ENCODE measurements around the gene SLC4A4. TPM values are rescaled to one million over a fixed set of nuclear protein-coding genes. Genes with fewer than 3 reads are reported as not detected.

Gene SLC4A4
- total and polyA plus RNA-seq, 7 donors: 0.24 to 3.3 (median 2.0) TPM

GRCh38 chr4:71518283-71518989 lies 179.6 kb downstream of the SLC4A4 start:
- intact Hi-C loops (cut with DNase I): no loop called here
- 89 to 100% (median 94%) methylated on average over 2 of the region's 2 CpGs for WGBS, 3 donors

GRCh38 chr4:71520308-71520707 lies 181.5 kb downstream of the SLC4A4 start:
- TF ChIP-seq CTCF (IDR thresholded peaks at IDR 0.05): no peak
- H3K27ac ChIP-seq: no peak overlapping the region
- no peaks in the 10 kb centered on the region for H3K36me3 ChIP-seq (ENCODE audit: insufficient read depth in 1 of 2, low read depth in 1 of 2)
- H3K27me3 ChIP-seq (ENCODE audit: insufficient read depth in 3 of 3, low read length in 2 of 3): no peaks in the 10 kb centered on the region
- DNase-seq (no peak), ATAC-seq (no peak)
- H3K4me1 ChIP-seq: no peaks in the 10 kb centered on the region
- intact Hi-C loops (cut with DNase I): no loop called here
- WGBS, 3 donors: 75 to 83% (median 79%) methylated on average over 1 of the region's 1 CpG
- H3K4me3 ChIP-seq: no peak overlapping the region
- H3K9me3 ChIP-seq: no peaks in the 10 kb centered on the region

More at GRCh38 chr4:71518283-71518989, 179.6 kb downstream of the SLC4A4 start:
- Histone ChIP-seq H3K9me3 (no peaks in the 10 kb centered on the region), H3K27ac (no peak overlapping the region), H3K27me3 (ENCODE audit: insufficient read depth in 3 of 3, low read length in 2 of 3) (no peaks in the 10 kb centered on the region), H3K4me1 (no peaks in the 10 kb centered on the region), H3K4me3 (no peak overlapping the region), H3K36me3 (ENCODE audit: insufficient read depth in 1 of 2, low read depth in 1 of 2) (no peaks in the 10 kb centered on the region)
- no peak for ATAC-seq
- DNase-seq: no peak
- TF ChIP-seq CTCF (IDR thresholded peaks at IDR 0.05): no peak

- Histone ChIP-seq H3K36me3 (ENCODE audit: insufficient read depth in 1 of 2, low read depth in 1 of 2) (no peaks in the 10 kb centered on the region), H3K4me3 (no peak overlapping the region), H3K27ac (no peak overlapping the region), H3K27me3 (ENCODE audit: insufficient read depth in 3 of 3, low read length in 2 of 3) (no peaks in the 10 kb centered on the region), H3K4me1 (no peaks in the 10 kb centered on the region), H3K9me3 (no peaks in the 10 kb centered on the region)
- WGBS, 3 donors: 80 to 89% (median 80%) methylated on average over 1 of the region's 1 CpG
- intact Hi-C loops (cut with DNase I): no loop called here
- no peak for TF ChIP-seq CTCF (IDR thresholded peaks at IDR 0.05)
- DNase-seq: no peak
- no peak for ATAC-seq
These were observed 182.0 kb downstream of the SLC4A4 start for GRCh38 chr4:71520850-71521249.

GRCh38 chr4:71524756-71525155 lies 185.9 kb downstream of the SLC4A4 start:
- TF ChIP-seq CTCF (IDR thresholded peaks at IDR 0.05): no peak
- ATAC-seq: no peak
- WGBS, 3 donors: 17 to 31% (median 21%) methylated on average over 1 of the region's 1 CpG

More at GRCh38 chr4:71524756-71525155, 185.9 kb downstream of the SLC4A4 start:
- Histone ChIP-seq H3K9me3 (no peaks in the 10 kb centered on the region), H3K4me1 (no peaks in the 10 kb centered on the region), H3K27ac (no peak overlapping the region), H3K36me3 (ENCODE audit: insufficient read depth in 1 of 2, low read depth in 1 of 2) (no peaks in the 10 kb centered on the region), H3K27me3 (ENCODE audit: insufficient read depth in 3 of 3, low read length in 2 of 3) (no peaks in the 10 kb centered on the region), H3K4me3 (no peak overlapping the region)
- no peak for DNase-seq
- intact Hi-C loops (cut with DNase I): no loop called here

All from psoas muscle (tissue), 8 donors.